GM12801 (cell line): Measurements from ENCODE around the gene FBXO22.

Source experiments
- CTCF ChIP-seq: IDR thresholded peaks from one replicate; pipeline ENCODE4 v1.5.1; 2011; ENCODE audit warnings: control low read depth; ENCODE audit not compliant: insufficient read length; ENCODE audit errors: extremely low read depth

FBXO22 gene

GRCh38 chr15:75900577-75900976 lies 3.1 kb upstream of the FBXO22 start:
- no peak for TF ChIP-seq CTCF

- TF ChIP-seq CTCF, result no peak
These were observed 1.5 kb upstream of the FBXO22 start for GRCh38 chr15:75902129-75902557.

- no peak for TF ChIP-seq CTCF
These were observed 1.6 kb downstream of the FBXO22 start for GRCh38 chr15:75905231-75905630.

GRCh38 chr15:75916978-75917377 lies 13.3 kb downstream of the FBXO22 start:
- no peak for TF ChIP-seq CTCF

GRCh38 chr15:75918135-75918534 lies 14.5 kb downstream of the FBXO22 start:
- no peak for TF ChIP-seq CTCF

- no peak for TF ChIP-seq CTCF
These were observed 16.4 kb downstream of the FBXO22 start for GRCh38 chr15:75920079-75920478.

GRCh38 chr15:75921732-75922703 lies 18.3 kb downstream of the FBXO22 start:
- TF ChIP-seq CTCF, result no peak
